ENCODE data around the gene ROCK2. TPM values are rescaled to one million over a fixed set of nuclear protein-coding genes. Genes with fewer than 3 reads are reported as not detected.
"Not testable (repeated sequence)": the region's sequence is repeated elsewhere in the genome, so short reads cannot be mapped to it uniquely, and the experiment has no call there.

ROCK2 gene
- total RNA-seq, 1 donor from 2014 or later, result 19.3 TPM

- intact Hi-C loops (cut with micrococcal nuclease), result no loop called here
Observed at GRCh38 chr2:11278219-11278618, 66.2 kb downstream of the ROCK2 start.

GRCh38 chr2:11275910-11276309 is 68.5 kb downstream of the ROCK2 start:
- intact Hi-C loops (cut with micrococcal nuclease), result no loop called here

GRCh38 chr2:11270891-11271290 is 73.5 kb downstream of the ROCK2 start:
- intact Hi-C loops (cut with micrococcal nuclease), result no loop called here

GRCh38 chr2:11267931-11268330 is 76.5 kb downstream of the ROCK2 start:
- intact Hi-C loops (cut with micrococcal nuclease), result no loop called here

- intact Hi-C loops (cut with micrococcal nuclease), result no loop called here
Observed at GRCh38 chr2:11264818-11265217, 79.6 kb downstream of the ROCK2 start.

- intact Hi-C loops (cut with micrococcal nuclease), result no loop called here
Observed at GRCh38 chr2:11264007-11264406, 80.4 kb downstream of the ROCK2 start.

- intact Hi-C loops (cut with micrococcal nuclease), result no loop called here
Observed at GRCh38 chr2:11263177-11263576, 81.3 kb downstream of the ROCK2 start.

- intact Hi-C loops (cut with micrococcal nuclease), result not testable (repeated sequence)
Observed at GRCh38 chr2:11262438-11262837, 82.0 kb downstream of the ROCK2 start.

- intact Hi-C loops (cut with micrococcal nuclease), result not testable (repeated sequence)
Observed at GRCh38 chr2:11261564-11261963, 82.9 kb downstream of the ROCK2 start.

GRCh38 chr2:11260979-11261378 is 83.5 kb downstream of the ROCK2 start:
- intact Hi-C loops (cut with micrococcal nuclease), result no loop called here

- intact Hi-C loops (cut with micrococcal nuclease), result no loop called here
Observed at GRCh38 chr2:11257964-11258363, 86.5 kb downstream of the ROCK2 start.

- intact Hi-C loops (cut with micrococcal nuclease), result no loop called here
Observed at GRCh38 chr2:11257078-11257477, 87.4 kb downstream of the ROCK2 start.

GRCh38 chr2:11256166-11256565 is 88.3 kb downstream of the ROCK2 start:
- intact Hi-C loops (cut with micrococcal nuclease), result no loop called here

GRCh38 chr2:11254100-11254536 is 90.3 kb downstream of the ROCK2 start:
- intact Hi-C loops (cut with micrococcal nuclease), result loop anchor here (5.0 kb wide), 1 partner anchor 63 kb away; no protein-coding TSS in a partner anchor

GRCh38 chr2:11252458-11252857 is 92.0 kb downstream of the ROCK2 start:
- intact Hi-C loops (cut with micrococcal nuclease), result loop anchor here (5.0 kb wide), 1 partner anchor 65 kb away; no protein-coding TSS in a partner anchor

GRCh38 chr2:11250400-11251196 is 93.8 kb downstream of the ROCK2 start:
- intact Hi-C loops (cut with micrococcal nuclease), result loop anchor here (5.0 kb wide), 1 partner anchor 67 kb away; no protein-coding TSS in a partner anchor

GRCh38 chr2:11245322-11245721 is 99.1 kb downstream of the ROCK2 start:
- intact Hi-C loops (cut with micrococcal nuclease), result no loop called here

- intact Hi-C loops (cut with micrococcal nuclease), result no loop called here
Observed at GRCh38 chr2:11244091-11244826, 100.2 kb downstream of the ROCK2 start.

- intact Hi-C loops (cut with micrococcal nuclease), result no loop called here
Observed at GRCh38 chr2:11243512-11243911, 100.9 kb downstream of the ROCK2 start.

GRCh38 chr2:11242542-11243174 is 101.8 kb downstream of the ROCK2 start:
- intact Hi-C loops (cut with micrococcal nuclease), result no loop called here

GRCh38 chr2:11241412-11242203 is 102.8 kb downstream of the ROCK2 start:
- intact Hi-C loops (cut with micrococcal nuclease), result no loop called here
